GM23338 (cell line): Measurements from ENCODE around the gene EVX1. TPM values are rescaled to one million over a fixed set of nuclear protein-coding genes. Genes with fewer than 3 reads are reported as not detected.

Experiments used
- ATAC-seq: fragments of 200-7000 bp; cut with Tn5 transposase; 3 replicates; pipeline ENCODE4 v1.9.1; 2020
- DNase-seq: peaks from one replicate; pipeline ENCODE4 v3.0.0-alpha.2; 2015; ENCODE audit warnings: low spot score
- H2AFZ ChIP-seq: fragments of 200-600 bp; sonication (generic); 2 replicates; pipeline ENCODE4 v1.8.0; 2016; ENCODE audit warnings: antibody characterized with exemption, mild to moderate bottlenecking, moderate library complexity
- H3F3A ChIP-seq: fragments of 200-600 bp; sonication (generic); replicated peaks from 2 replicates; pipeline ENCODE4 v1.8.0; 2017; ENCODE audit warnings: antibody characterized with exemption, mixed run types, low read depth
- H3K27ac ChIP-seq: fragments of 200-600 bp; sonication (generic); 2 replicates; pipeline ENCODE4 v1.6.1; 2016; ENCODE audit warnings: low read depth
- H3K27me3 ChIP-seq: fragments of 200-600 bp; sonication (generic); 2 replicates; pipeline ENCODE4 v1.8.0; 2016; ENCODE audit warnings: mild to moderate bottlenecking, mixed run types, moderate library complexity; ENCODE audit not compliant: insufficient read depth
- H3K36me3 ChIP-seq: fragments of 200-600 bp; sonication (generic); 2 replicates; pipeline ENCODE4 v1.8.0; 2016; ENCODE audit warnings: mild to moderate bottlenecking; ENCODE audit not compliant: insufficient read depth
- H3K4me1 ChIP-seq: fragments of 200-600 bp; sonication (generic); 2 replicates; pipeline ENCODE4 v1.8.0; 2016; ENCODE audit warnings: mild to moderate bottlenecking, moderate library complexity; ENCODE audit not compliant: insufficient read depth
- H3K4me2 ChIP-seq: fragments of 200-600 bp; sonication (generic); 2 replicates; pipeline ENCODE4 v1.7.1; 2017; ENCODE audit warnings: mixed run types
- H3K4me3 ChIP-seq: fragments of 200-600 bp; sonication (generic); 2 replicates; pipeline ENCODE4 v1.6.1; 2016; ENCODE audit warnings: mixed run types
- H3K79me2 ChIP-seq: fragments of 200-600 bp; sonication (generic); replicated peaks from 2 replicates; pipeline ENCODE4 v1.8.0; 2017; ENCODE audit warnings: mild to moderate bottlenecking; ENCODE audit not compliant: insufficient read depth
- H3K9me2 ChIP-seq: fragments of 200-600 bp; sonication (generic); 2 replicates; pipeline ENCODE4 v1.8.0; 2017; ENCODE audit not compliant: insufficient read depth
- H4K20me1 ChIP-seq: fragments of 200-600 bp; sonication (generic); replicated peaks from 2 replicates; pipeline ENCODE4 v1.8.0; 2017; ENCODE audit warnings: mild to moderate bottlenecking; ENCODE audit not compliant: insufficient read depth
- H3K27ac Mint-ChIP-seq: 2 replicates; pipeline ENCODE4 v1.8.0; 2020; ENCODE audit warnings: inconsistent platforms, mild to moderate bottlenecking, moderate library complexity, mixed read lengths
- H3K27me3 Mint-ChIP-seq: 3 replicates; pipeline ENCODE4 v1.8.0; 2022; ENCODE audit warnings: low read depth, mild to moderate bottlenecking, moderate library complexity, mixed read lengths, inconsistent platforms; ENCODE audit not compliant: insufficient read depth, poor library complexity
- H3K36me3 Mint-ChIP-seq: 3 replicates; pipeline ENCODE4 v1.8.0; 2021; ENCODE audit warnings: low read depth, mild to moderate bottlenecking, inconsistent platforms, moderate library complexity, mixed read lengths
- H3K4me1 Mint-ChIP-seq: 3 replicates; pipeline ENCODE4 v1.8.0; 2020; ENCODE audit warnings: mild to moderate bottlenecking, inconsistent platforms, mixed read lengths
- H3K4me3 Mint-ChIP-seq: 3 replicates; pipeline ENCODE4 v1.8.0; 2021; ENCODE audit warnings: moderate library complexity, mild to moderate bottlenecking, inconsistent platforms, mixed read lengths
- H3K9me3 Mint-ChIP-seq: 3 replicates; pipeline ENCODE4 v1.8.0; 2020; ENCODE audit warnings: moderate library complexity, mild to moderate bottlenecking, inconsistent platforms, mixed read lengths
- CREB1 ChIP-seq: fragments of 250-450 bp; sonication (Bioruptor Pico); IDR thresholded peaks from 2 replicates; pipeline ENCODE4 v1.5.0; 2020; ENCODE audit warnings: low read depth, mild to moderate bottlenecking, moderate library complexity
- EZH2 ChIP-seq: fragments of 200-600 bp; sonication (generic); IDR thresholded peaks from one replicate; pipeline ENCODE4 v1.8.0; 2017; ENCODE audit warnings: antibody characterized with exemption, mild to moderate bottlenecking, low read depth; ENCODE audit not compliant: unreplicated experiment
- EZH2phosphoT487 ChIP-seq: fragments of 200-600 bp; sonication (generic); IDR thresholded peaks from one replicate; pipeline ENCODE4 v1.8.1; 2018; ENCODE audit warnings: antibody characterized with exemption; ENCODE audit not compliant: unreplicated experiment
- JUNB ChIP-seq: IDR thresholded peaks from one replicate; pipeline ENCODE4 v1.6.1; 2016; ENCODE audit warnings: antibody characterized with exemption; ENCODE audit not compliant: unreplicated experiment
- NANOG ChIP-seq: IDR thresholded peaks from 2 replicates; pipeline ENCODE4 v1.6.1; 2016; ENCODE audit warnings: antibody characterized with exemption, borderline replicate concordance
- POLR2AphosphoS5 ChIP-seq: IDR thresholded peaks from 2 replicates; pipeline ENCODE4 v1.6.1; 2016; ENCODE audit warnings: antibody characterized with exemption, low read depth
- STAT1 ChIP-seq: IDR thresholded peaks from one replicate; pipeline ENCODE4 v1.6.1; 2016; ENCODE audit warnings: antibody characterized with exemption; ENCODE audit not compliant: unreplicated experiment
- ZNF114 ChIP-seq: fragments of 250-450 bp; sonication (Bioruptor Pico); IDR thresholded peaks from 2 replicates; pipeline ENCODE4 v1.5.0; 2020; ENCODE audit warnings: mild to moderate bottlenecking, moderate library complexity
- ZNF331 ChIP-seq: fragments of 250-450 bp; sonication (Bioruptor Pico); IDR thresholded peaks from 2 replicates; pipeline ENCODE4 v1.5.0; 2020; ENCODE audit warnings: low read depth, mild to moderate bottlenecking, moderate library complexity
- polyA plus RNA-seq: library from polyadenylated mRNA; unstranded; fragments of >200 nt; fragmentation: Nextera tagmentation; extraction: Ambion mirVana; gene quantifications from 2 replicates; pipeline ENCODE4 v1.2.1, GENCODE V29; 2016
- total RNA-seq: library from RNA; depleted of rRNA; stranded (reverse); fragments of >200 nt; shearing (Covaris generic); gene quantifications from 2 replicates; pipeline ENCODE4 v1.2.3, GENCODE V29; 2014
- TF ChIP-seq, protein P1 (sequence below): IDR thresholded peaks from one replicate; pipeline ENCODE4 v1.6.1; 2018; ENCODE audit warnings: antibody characterized with exemption; ENCODE audit not compliant: unreplicated experiment

EVX1 gene
- total and polyA plus RNA-seq, 2 experiments from 2014 or later: not detected

DNA sequence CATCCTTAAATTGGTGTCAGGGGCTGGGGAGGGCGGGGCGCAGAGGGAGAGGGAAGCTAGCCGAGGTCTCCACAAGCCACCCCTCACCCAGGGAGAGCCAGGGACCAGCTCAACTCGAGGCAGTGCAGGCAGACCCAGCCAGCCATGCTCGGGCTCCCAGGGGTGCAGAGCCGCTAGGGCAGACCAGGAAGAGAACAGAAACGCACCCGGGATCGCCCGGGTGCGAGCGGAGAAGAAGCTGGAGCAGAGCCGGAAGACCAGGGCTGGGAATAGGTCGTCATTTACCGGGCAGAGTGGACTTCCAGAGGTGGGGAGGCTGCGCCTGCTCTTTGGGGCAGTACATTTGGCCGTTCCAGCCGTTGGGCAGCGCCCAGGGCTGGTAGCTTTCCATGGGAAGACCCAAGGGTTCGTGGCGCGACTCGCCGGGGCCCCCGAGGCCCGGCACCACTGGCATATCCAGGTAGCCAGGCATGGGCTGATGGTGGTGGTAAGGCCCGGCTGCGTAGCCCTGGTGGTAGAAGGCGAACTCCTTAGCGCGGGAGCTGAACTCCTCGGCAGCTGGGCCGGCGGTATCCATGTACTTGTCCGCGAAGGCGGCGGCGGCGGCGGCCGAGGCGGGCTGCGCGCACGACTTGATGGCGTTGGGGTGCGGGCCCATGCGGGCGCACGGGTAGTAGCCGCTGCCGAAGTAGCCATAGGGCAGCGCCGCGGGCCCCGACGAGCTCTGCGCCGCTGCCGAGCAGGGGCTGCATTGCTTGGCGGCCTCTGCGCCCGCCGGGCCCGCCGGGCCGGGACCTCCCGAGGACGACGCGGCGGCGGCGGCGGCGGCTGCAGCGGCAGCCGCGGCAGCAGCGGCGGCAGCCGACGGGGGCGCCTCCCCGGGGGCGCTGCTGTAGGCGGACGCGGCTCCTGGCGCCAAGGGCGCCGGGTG lies 43.5 kb upstream of the EVX1 start:
- Mint-ChIP-seq H3K4me3 (peak overlapping the region; percentile 56; the same call in 2 of the 3 replicates), H3K27ac (no peak overlapping the region), H3K27me3 (peaks cover 92% of the 10 kb centered on the region), H3K9me3 (no peaks in the 10 kb centered on the region; the same call in 2 of the 3 replicates), H3K36me3 (no peaks in the 10 kb centered on the region), H3K4me1 (peaks cover 15% of the 10 kb centered on the region)
- Histone ChIP-seq H4K20me1 (peaks cover 44% of the 10 kb centered on the region), H3K27me3 (peaks cover 98% of the 10 kb centered on the region), H3K36me3 (no peaks in the 10 kb centered on the region), H3K9me2 (no peaks in the 10 kb centered on the region), H3K4me1 (peaks cover 15% of the 10 kb centered on the region; the same call in 1 of the 2 replicates), H2AFZ (0 out of 2 replicates have a peak overlapping the region, but pooled peaks have one; percentile 56), H3K79me2 (no peaks in the 10 kb centered on the region), H3F3A (peaks cover 35% of the 10 kb centered on the region), H3K4me3 (peak overlapping the region; percentile 46), H3K27ac (no peak overlapping the region), H3K4me2 (peak overlapping the region; percentile 64)
- DNase-seq: peak; percentile 70
- TF ChIP-seq ZNF114 (CRISPR knock-in tag) (no peak), EZH2 (peak; percentile 98), EZH2phosphoT487 (peak; percentile 100)
- ATAC-seq: peak; percentile 42

DNA sequence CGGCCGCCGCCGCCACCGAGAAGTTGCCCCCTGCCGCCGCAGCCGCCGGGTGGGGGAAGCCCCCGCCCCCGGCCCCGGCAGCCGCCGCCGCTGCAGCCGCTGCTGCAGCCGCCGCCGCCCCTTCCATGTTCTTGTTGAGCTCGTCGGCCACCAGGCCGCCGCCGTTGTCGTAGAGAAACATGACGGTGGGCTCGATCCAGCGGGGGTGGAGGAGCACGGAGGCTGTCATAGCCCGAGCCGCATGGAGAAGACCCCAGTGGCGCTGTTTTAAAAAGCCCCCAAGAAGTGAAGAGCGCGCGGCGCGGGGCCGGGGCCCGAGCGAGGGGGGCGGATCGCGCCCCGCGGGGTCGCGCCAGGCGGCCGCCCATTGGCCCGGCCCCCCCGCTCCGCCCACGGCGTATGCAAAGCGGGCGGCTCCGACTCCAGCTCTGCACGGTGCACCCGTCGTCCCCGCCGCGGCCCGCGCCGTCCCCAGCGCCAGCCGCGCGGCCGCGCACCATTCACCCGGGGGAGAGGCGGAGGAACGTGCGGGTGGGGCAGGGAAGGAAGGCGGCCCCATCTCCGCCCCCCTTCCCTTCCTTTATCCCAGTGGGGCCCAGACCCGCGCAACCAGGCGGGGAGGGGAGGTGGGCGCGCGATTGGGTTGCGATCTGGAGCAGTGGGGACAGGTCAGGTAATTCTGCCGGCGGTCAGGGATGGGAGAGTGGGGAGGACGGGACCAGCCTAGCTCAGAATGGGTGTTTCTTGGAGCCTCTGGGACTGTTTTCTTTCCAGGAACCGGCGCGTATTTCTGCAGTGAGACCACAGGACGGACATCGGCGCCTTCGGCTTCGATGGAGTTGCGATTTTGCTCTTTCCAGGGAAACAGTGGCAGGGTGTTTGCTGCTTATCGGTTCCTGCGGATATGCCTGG lies 42.5 kb upstream of the EVX1 start, which contains the start of gene HOXA13:
HOXA13 (minus strand) TSS at position 243 of the 912 bp plus-strand sequence; CDS start at position 229, 14 bp downstream.
- Histone ChIP-seq H3K4me2 (peak within 1 kb of the TSS; percentile 76), H2AFZ (0 out of 2 replicates have a peak within 1 kb of the TSS, but pooled peaks have one; percentile 56), H3K27ac (no peak within 1 kb of the TSS), H3K79me2 (no peaks in the 10 kb centered on the region), H3K27me3 (peaks cover 98% of the 10 kb centered on the region), H3K9me2 (no peaks in the 10 kb centered on the region), H3K4me1 (peaks cover 15% of the 10 kb centered on the region; the same call in 1 of the 2 replicates), H4K20me1 (peaks cover 52% of the 10 kb centered on the region), H3K4me3 (peak within 1 kb of the TSS; percentile 51), H3K36me3 (no peaks in the 10 kb centered on the region), H3F3A (peaks cover 40% of the 10 kb centered on the region)
- Mint-ChIP-seq H3K4me1 (peaks cover 18% of the 10 kb centered on the region), H3K27me3 (peaks cover 92% of the 10 kb centered on the region), H3K36me3 (no peaks in the 10 kb centered on the region), H3K4me3 (peak within 1 kb of the TSS; percentile 75), H3K9me3 (no peaks in the 10 kb centered on the region; the same call in 2 of the 3 replicates), H3K27ac (no peak within 1 kb of the TSS)
- peak; percentile 56 for ATAC-seq
- peak; percentile 61 for DNase-seq
- TF ChIP-seq EZH2 (peak; percentile 95), EZH2phosphoT487 (peak; percentile 99), CREB1 (no peak), POLR2AphosphoS5 (no peak), ZNF331 (no peak), ZNF114 (CRISPR knock-in tag) (no peak), STAT1 (no peak), NANOG (no peak), JUNB (no peak)
- TF ChIP-seq, protein P1, sequence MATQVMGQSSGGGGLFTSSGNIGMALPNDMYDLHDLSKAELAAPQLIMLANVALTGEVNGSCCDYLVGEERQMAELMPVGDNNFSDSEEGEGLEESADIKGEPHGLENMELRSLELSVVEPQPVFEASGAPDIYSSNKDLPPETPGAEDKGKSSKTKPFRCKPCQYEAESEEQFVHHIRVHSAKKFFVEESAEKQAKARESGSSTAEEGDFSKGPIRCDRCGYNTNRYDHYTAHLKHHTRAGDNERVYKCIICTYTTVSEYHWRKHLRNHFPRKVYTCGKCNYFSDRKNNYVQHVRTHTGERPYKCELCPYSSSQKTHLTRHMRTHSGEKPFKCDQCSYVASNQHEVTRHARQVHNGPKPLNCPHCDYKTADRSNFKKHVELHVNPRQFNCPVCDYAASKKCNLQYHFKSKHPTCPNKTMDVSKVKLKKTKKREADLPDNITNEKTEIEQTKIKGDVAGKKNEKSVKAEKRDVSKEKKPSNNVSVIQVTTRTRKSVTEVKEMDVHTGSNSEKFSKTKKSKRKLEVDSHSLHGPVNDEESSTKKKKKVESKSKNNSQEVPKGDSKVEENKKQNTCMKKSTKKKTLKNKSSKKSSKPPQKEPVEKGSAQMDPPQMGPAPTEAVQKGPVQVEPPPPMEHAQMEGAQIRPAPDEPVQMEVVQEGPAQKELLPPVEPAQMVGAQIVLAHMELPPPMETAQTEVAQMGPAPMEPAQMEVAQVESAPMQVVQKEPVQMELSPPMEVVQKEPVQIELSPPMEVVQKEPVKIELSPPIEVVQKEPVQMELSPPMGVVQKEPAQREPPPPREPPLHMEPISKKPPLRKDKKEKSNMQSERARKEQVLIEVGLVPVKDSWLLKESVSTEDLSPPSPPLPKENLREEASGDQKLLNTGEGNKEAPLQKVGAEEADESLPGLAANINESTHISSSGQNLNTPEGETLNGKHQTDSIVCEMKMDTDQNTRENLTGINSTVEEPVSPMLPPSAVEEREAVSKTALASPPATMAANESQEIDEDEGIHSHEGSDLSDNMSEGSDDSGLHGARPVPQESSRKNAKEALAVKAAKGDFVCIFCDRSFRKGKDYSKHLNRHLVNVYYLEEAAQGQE: no peak
